Progenitor cell of endocrine pancreas (in vitro differentiated cells): ENCODE data around the gene FXYD2. TPM values are rescaled to one million over a fixed set of nuclear protein-coding genes. Genes with fewer than 3 reads are reported as not detected.

ENCODE experiments used
- DNase-seq: peaks from one replicate; pipeline ENCODE4 v3.0.0; 2021; ENCODE audit warnings: low spot score; ENCODE audit not compliant: unreplicated experiment
- H3K27ac Mint-ChIP-seq: 2 replicates; pipeline ENCODE4 v1.8.0; 2021; ENCODE audit warnings: mild to moderate bottlenecking, moderate library complexity, mixed read lengths
- H3K27me3 Mint-ChIP-seq: 2 replicates; pipeline ENCODE4 v1.8.0; 2021; ENCODE audit warnings: mixed read lengths
- H3K36me3 Mint-ChIP-seq: 2 replicates; pipeline ENCODE4 v1.8.0; 2022; ENCODE audit warnings: mixed read lengths; ENCODE audit not compliant: insufficient read depth
- H3K4me1 Mint-ChIP-seq: 2 replicates; pipeline ENCODE4 v1.8.0; 2021; ENCODE audit warnings: low read depth, mixed read lengths
- H3K4me3 Mint-ChIP-seq: 2 replicates; pipeline ENCODE4 v1.8.0; 2021; ENCODE audit warnings: low read depth, mild to moderate bottlenecking, moderate library complexity, mixed read lengths
- H3K9me3 Mint-ChIP-seq: 2 replicates; pipeline ENCODE4 v1.8.0; 2021; ENCODE audit warnings: low read depth, mixed read lengths
- CTCF ChIP-seq: fragments of 200-600 bp; sonication (generic); IDR thresholded peaks from one replicate; pipeline ENCODE4 v1.5.0; 2021; ENCODE audit warnings: antibody characterized with exemption, mild to moderate bottlenecking; ENCODE audit not compliant: unreplicated experiment
- total RNA-seq: library from RNA; stranded (reverse); gene quantifications from 2 replicates; pipeline ENCODE4 v1.2.1, GENCODE V29; 2021

Gene FXYD2
- total RNA-seq, 1 donor from 2014 or later, result 7.4 TPM

GRCh38 chr11:117834068-117834810 is 9.7 kb upstream of the FXYD2 start:
- DNase-seq, result no peak
- Mint-ChIP-seq H3K4me1 (peaks cover 54% of the 10 kb centered on the region), H3K9me3 (no peaks in the 10 kb centered on the region), H3K4me3 (peak overlapping the region; percentile 48), H3K36me3 (no peaks in the 10 kb centered on the region), H3K27ac (peak overlapping the region; percentile 99), H3K27me3 (no peaks in the 10 kb centered on the region)
- no peak for TF ChIP-seq CTCF

GRCh38 chr11:117833401-117833891 is 8.9 kb upstream of the FXYD2 start:
- Mint-ChIP-seq H3K36me3 (no peaks in the 10 kb centered on the region), H3K27ac (peak overlapping the region; percentile 99), H3K27me3 (no peaks in the 10 kb centered on the region), H3K4me3 (peak overlapping the region; percentile 48), H3K4me1 (peaks cover 54% of the 10 kb centered on the region), H3K9me3 (no peaks in the 10 kb centered on the region)
- no peak for TF ChIP-seq CTCF
- DNase-seq, result peak; percentile 71

- no peaks in the 10 kb centered on the region for H3K9me3 Mint-ChIP-seq
- peaks cover 51% of the 10 kb centered on the region for H3K4me1 Mint-ChIP-seq
- no peak for DNase-seq
- H3K36me3 Mint-ChIP-seq, result no peaks in the 10 kb centered on the region
- H3K27me3 Mint-ChIP-seq, result no peaks in the 10 kb centered on the region
- H3K27ac Mint-ChIP-seq, result peak overlapping the region; percentile 99
- TF ChIP-seq CTCF, result no peak
- no peak overlapping the region for H3K4me3 Mint-ChIP-seq
These were observed 8.0 kb upstream of the FXYD2 start for GRCh38 chr11:117832511-117832910.

GRCh38 chr11:117831661-117832415 is 7.3 kb upstream of the FXYD2 start:
- no peak overlapping the region for H3K4me3 Mint-ChIP-seq
- H3K27me3 Mint-ChIP-seq, result no peaks in the 10 kb centered on the region
- no peak for TF ChIP-seq CTCF
- peaks cover 47% of the 10 kb centered on the region for H3K4me1 Mint-ChIP-seq
- no peak for DNase-seq
- no peaks in the 10 kb centered on the region for H3K36me3 Mint-ChIP-seq
- no peak overlapping the region for H3K27ac Mint-ChIP-seq
- H3K9me3 Mint-ChIP-seq, result no peaks in the 10 kb centered on the region

- TF ChIP-seq CTCF, result no peak
- H3K27ac Mint-ChIP-seq, result peak overlapping the region; percentile 91
- no peak for DNase-seq
- H3K27me3 Mint-ChIP-seq, result no peaks in the 10 kb centered on the region
- no peaks in the 10 kb centered on the region for H3K36me3 Mint-ChIP-seq
- H3K4me1 Mint-ChIP-seq, result peaks cover 54% of the 10 kb centered on the region
- H3K9me3 Mint-ChIP-seq, result no peaks in the 10 kb centered on the region
- H3K4me3 Mint-ChIP-seq, result peak overlapping the region; percentile 19
These were observed 6.3 kb upstream of the FXYD2 start for GRCh38 chr11:117830674-117831351.
